Right atrium auricular region (tissue), 2 donors: Measurements from ENCODE around the gene LRBA. TPM values are rescaled to one million over a fixed set of nuclear protein-coding genes. Genes with fewer than 3 reads are reported as not detected.

Source experiments
- DNase-seq: peaks from one replicate; pipeline ENCODE4 v3.0.0-alpha.2; 2019; ENCODE audit warnings: low spot score
- H3K27ac ChIP-seq, 2 donors: fragments of 200-600 bp; sonication (generic); 1 replicate in 1 of 2; 2 replicates in 1 of 2; pipeline ENCODE4 v1.5.1; 2016 to 2019
- H3K27me3 ChIP-seq, 2 donors: fragments of 200-600 bp; sonication (generic); one replicate each; pipeline versions ENCODE4 v1.5.1 to v1.6.0; 2017 to 2019
- H3K36me3 ChIP-seq: fragments of 200-600 bp; sonication (generic); one replicate; pipeline ENCODE4 v1.5.1; 2016
- H3K4me1 ChIP-seq, 2 donors: fragments of 200-600 bp; sonication (generic); one replicate each; pipeline versions ENCODE4 v1.5.1 to v1.6.0; 2017 to 2019
- H3K4me3 ChIP-seq, 2 donors: fragments of 200-600 bp; sonication (generic); 1 replicate in 1 of 2; 2 replicates in 1 of 2; pipeline ENCODE4 v1.5.1; 2017 to 2019; ENCODE audit warnings: mild to moderate bottlenecking in 1 of 2, moderate library complexity in 1 of 2
- H3K9me3 ChIP-seq, 2 donors: fragments of 200-600 bp; sonication (generic); one replicate each; pipeline ENCODE4 v1.5.1; 2019
- total RNA-seq, 2 donors: library from RNA; depleted of rRNA; stranded (reverse); fragments of >200 nt; gene quantifications; one replicate each; pipeline ENCODE4 v1.1.0, GENCODE V29; 2016
- TF ChIP-seq, protein P1 (sequence below), 2 donors: fragments of 200-600 bp; sonication (generic); IDR thresholded peaks; one replicate each; pipeline ENCODE4 v1.5.1; 2019; ENCODE audit warnings: antibody characterized with exemption in 2 of 2

Gene LRBA
- total RNA-seq, 2 donors from 2014 or later = 20.8 to 37.7 TPM

DNA sequence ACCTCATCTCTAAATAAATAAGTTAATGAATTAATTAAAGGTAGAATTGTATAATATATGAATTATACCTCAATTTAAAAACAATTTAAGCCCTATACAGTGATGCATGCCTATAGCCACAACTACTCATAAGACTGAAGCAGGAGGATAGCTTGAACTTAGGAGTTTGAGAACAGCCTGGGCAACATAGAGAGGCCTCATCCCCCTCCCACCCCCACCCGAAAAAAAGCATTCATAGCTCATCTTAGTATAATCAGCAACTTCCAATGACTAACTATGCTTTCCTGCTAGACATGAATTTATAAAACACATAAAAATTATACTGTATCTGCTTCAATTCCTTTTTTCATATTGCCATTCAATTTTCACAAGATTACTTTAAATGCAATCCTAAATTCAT is 1.6 kb downstream of the LRBA start:
- Histone ChIP-seq H3K27me3 (no peaks in the 10 kb centered on the region), H3K4me3 (peak overlapping the region; percentile 93 to 98), H3K4me1 (peaks cover 0 to 13% of the 10 kb centered on the region in 2 donors), H3K9me3 (no peaks in the 10 kb centered on the region), H3K27ac (peak overlapping the region in 1 of 2 donors; percentile 92), H3K36me3 (no peaks in the 10 kb centered on the region)
- TF ChIP-seq, protein P1, sequence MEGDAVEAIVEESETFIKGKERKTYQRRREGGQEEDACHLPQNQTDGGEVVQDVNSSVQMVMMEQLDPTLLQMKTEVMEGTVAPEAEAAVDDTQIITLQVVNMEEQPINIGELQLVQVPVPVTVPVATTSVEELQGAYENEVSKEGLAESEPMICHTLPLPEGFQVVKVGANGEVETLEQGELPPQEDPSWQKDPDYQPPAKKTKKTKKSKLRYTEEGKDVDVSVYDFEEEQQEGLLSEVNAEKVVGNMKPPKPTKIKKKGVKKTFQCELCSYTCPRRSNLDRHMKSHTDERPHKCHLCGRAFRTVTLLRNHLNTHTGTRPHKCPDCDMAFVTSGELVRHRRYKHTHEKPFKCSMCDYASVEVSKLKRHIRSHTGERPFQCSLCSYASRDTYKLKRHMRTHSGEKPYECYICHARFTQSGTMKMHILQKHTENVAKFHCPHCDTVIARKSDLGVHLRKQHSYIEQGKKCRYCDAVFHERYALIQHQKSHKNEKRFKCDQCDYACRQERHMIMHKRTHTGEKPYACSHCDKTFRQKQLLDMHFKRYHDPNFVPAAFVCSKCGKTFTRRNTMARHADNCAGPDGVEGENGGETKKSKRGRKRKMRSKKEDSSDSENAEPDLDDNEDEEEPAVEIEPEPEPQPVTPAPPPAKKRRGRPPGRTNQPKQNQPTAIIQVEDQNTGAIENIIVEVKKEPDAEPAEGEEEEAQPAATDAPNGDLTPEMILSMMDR (IDR thresholded peaks at IDR 0.05) = no peak
- DNase-seq = no peak

DNA sequence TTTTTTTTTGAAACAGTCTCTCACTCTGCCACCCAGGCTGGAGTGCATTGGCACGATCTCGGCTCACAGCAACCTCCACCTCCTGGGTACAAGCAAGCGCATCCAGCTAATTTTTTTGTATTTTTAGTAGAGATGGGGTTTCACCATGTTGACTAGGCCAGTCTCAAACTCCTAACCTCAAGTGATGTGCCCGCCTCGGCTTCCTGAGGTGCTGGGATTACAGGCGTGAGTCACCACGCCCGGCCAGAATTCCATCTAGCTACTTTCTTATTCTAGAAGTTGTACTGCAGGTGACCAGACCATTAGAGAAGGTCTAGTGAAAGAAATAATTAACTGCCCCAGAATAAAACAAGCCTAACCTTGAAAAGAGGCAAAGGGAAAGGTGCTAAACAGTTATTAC is 2.3 kb downstream of the LRBA start:
- TF ChIP-seq, protein P1 (IDR thresholded peaks at IDR 0.05) = no peak
- peaks cover 0 to 13% of the 10 kb centered on the region in 2 donors for H3K4me1 ChIP-seq
- peak overlapping the region in 1 of 2 donors; percentile 93 for H3K4me3 ChIP-seq
- no peak for DNase-seq
- H3K27ac ChIP-seq = no peak overlapping the region
- no peaks in the 10 kb centered on the region for H3K27me3 ChIP-seq
- no peaks in the 10 kb centered on the region for H3K36me3 ChIP-seq
- H3K9me3 ChIP-seq = no peaks in the 10 kb centered on the region

DNA sequence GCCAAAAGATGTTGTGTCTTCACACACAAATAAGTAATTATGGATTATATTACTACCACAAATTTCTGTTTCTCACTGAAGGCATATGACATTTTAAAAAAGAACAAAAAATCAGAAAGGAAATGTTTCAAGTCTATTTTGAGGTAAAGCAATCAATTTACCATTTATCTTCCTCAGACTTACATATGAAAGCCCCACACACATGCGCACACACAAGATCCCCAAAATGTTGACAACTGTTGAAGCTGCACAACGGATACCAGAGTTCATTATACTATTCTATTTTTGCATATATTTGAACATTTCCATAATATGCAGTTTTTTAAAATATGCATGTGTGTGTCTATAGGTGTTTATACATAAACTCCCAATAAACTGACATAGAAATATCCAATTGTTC is 2.7 kb downstream of the LRBA start:
- no peaks in the 10 kb centered on the region for H3K9me3 ChIP-seq
- H3K27ac ChIP-seq = no peak overlapping the region
- TF ChIP-seq, protein P1 (IDR thresholded peaks at IDR 0.05) = no peak
- H3K36me3 ChIP-seq = no peaks in the 10 kb centered on the region
- no peaks in the 10 kb centered on the region for H3K27me3 ChIP-seq
- H3K4me1 ChIP-seq = peaks cover 0 to 13% of the 10 kb centered on the region in 2 donors
- no peak overlapping the region for H3K4me3 ChIP-seq
- DNase-seq = no peak

DNA sequence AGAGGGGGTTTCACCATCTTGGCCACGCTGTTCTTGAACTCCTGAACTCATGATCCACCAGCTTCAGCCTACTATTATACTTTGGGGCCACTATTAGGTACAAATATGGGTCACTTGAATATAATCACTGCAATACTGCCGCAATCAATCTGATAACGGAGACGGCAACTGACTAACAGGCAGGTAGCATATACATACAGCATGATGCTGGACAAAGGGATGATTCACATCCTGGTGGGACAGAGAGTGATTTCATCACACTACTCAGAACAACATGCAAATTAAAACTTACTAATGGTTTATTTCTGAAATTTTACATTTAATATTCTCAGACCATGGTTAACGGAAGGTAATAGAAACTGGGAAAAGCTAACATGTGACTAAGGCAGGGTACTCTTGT is 10.9 kb downstream of the LRBA start:
- no peaks in the 10 kb centered on the region for H3K27me3 ChIP-seq
- no peaks in the 10 kb centered on the region for H3K9me3 ChIP-seq
- DNase-seq = no peak
- H3K4me1 ChIP-seq = no peaks in the 10 kb centered on the region
- H3K27ac ChIP-seq = no peak overlapping the region
- no peaks in the 10 kb centered on the region for H3K36me3 ChIP-seq
- TF ChIP-seq, protein P1 (IDR thresholded peaks at IDR 0.05) = no peak
- H3K4me3 ChIP-seq = no peak overlapping the region

DNA sequence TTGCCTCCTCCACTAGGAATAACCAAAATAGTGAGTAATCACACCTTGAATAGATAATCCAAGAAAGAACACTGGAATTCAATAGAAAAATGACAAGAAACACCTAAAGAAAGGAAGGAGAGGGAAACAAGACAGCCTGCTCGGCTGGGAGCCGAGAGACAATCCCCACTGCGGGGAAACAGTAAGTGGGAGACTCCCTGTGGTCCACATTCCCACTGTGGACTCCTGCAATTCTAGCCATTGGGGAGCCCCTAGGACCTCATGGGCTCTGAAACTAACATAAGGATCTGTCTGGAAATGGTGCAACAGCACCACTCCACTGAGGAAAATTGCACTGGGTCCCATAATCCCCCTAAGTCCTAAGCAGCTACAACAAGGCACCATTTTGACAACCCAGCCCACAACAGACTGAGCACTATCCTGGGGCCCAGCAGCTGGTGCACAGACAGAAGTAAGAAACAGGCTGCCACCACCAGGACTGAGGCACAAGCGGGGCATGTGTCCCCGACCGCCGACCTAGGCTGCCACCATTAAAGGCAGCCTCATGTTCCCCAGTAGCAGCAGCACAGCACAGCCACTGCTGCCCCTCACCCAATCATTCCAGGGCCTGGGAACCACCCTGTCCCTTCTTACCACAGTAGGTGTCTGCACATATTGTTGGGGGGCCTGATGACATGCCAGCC is 14.2 kb downstream of the LRBA start:
- no peaks in the 10 kb centered on the region for H3K4me1 ChIP-seq
- H3K27ac ChIP-seq = no peak overlapping the region
- no peak for DNase-seq
- no peaks in the 10 kb centered on the region for H3K9me3 ChIP-seq
- H3K27me3 ChIP-seq = no peaks in the 10 kb centered on the region
- TF ChIP-seq, protein P1 (IDR thresholded peaks at IDR 0.05) = no peak
- no peaks in the 10 kb centered on the region for H3K36me3 ChIP-seq
- no peak overlapping the region for H3K4me3 ChIP-seq

DNA sequence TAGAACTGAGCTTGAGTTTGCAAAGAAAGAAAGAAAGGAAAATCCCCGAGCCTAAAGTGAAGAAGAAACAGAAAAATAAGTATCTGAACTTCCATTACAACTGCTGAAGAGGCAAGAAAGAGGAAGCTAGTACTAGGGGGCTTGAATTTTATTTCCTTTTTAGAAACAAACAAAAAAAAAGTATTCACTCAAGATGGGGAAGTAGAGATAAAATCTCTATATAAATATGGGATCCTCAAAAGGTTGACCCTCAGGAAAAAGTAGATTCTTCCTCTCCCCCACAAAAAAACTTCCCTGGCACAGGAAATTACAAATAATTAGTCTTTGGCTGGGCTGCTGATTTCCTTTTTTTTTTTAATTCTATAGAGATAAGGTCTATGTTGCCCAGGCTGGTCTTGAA is 16.0 kb downstream of the LRBA start:
- no peak overlapping the region for H3K4me3 ChIP-seq
- H3K9me3 ChIP-seq = no peaks in the 10 kb centered on the region
- no peaks in the 10 kb centered on the region for H3K4me1 ChIP-seq
- TF ChIP-seq, protein P1 (IDR thresholded peaks at IDR 0.05) = no peak
- no peak for DNase-seq
- no peak overlapping the region for H3K27ac ChIP-seq
- H3K27me3 ChIP-seq = no peaks in the 10 kb centered on the region
- H3K36me3 ChIP-seq = no peaks in the 10 kb centered on the region
